Measurements from ENCODE around the gene ETV7.
"Not testable (repeated sequence)": the region's sequence is repeated elsewhere in the genome, so short reads cannot be mapped to it uniquely, and the experiment has no call there.

ETV7 gene

GRCh38 chr6:36382976-36383375 is 4.5 kb downstream of the ETV7 start:
- FAIRE-seq, result no peak

- FAIRE-seq, result no peak
These were observed 5.7 kb downstream of the ETV7 start for GRCh38 chr6:36381502-36382389.

GRCh38 chr6:36380166-36380565 is 7.3 kb downstream of the ETV7 start:
- no peak for FAIRE-seq

GRCh38 chr6:36378936-36379335 is 8.5 kb downstream of the ETV7 start:
- FAIRE-seq, result no peak

- FAIRE-seq, result no peak
These were observed 9.1 kb downstream of the ETV7 start for GRCh38 chr6:36378243-36378920.

- FAIRE-seq, result no peak
These were observed 9.9 kb downstream of the ETV7 start for GRCh38 chr6:36377594-36377993.

GRCh38 chr6:36376742-36377141 is 10.7 kb downstream of the ETV7 start:
- no peak for FAIRE-seq

- FAIRE-seq, result no peak
These were observed 11.3 kb downstream of the ETV7 start for GRCh38 chr6:36376183-36376582.

GRCh38 chr6:36375644-36376155 is 11.8 kb downstream of the ETV7 start:
- no peak for FAIRE-seq

- FAIRE-seq, result no peak
These were observed 12.5 kb downstream of the ETV7 start for GRCh38 chr6:36374972-36375371.

- no peak for FAIRE-seq
These were observed 13.3 kb downstream of the ETV7 start for GRCh38 chr6:36374194-36374593.

- no peak for FAIRE-seq
These were observed 14.0 kb downstream of the ETV7 start for GRCh38 chr6:36373368-36374019.

GRCh38 chr6:36372088-36372487 is 15.4 kb downstream of the ETV7 start:
- FAIRE-seq, result no peak

- no peak for FAIRE-seq
These were observed 16.3 kb downstream of the ETV7 start for GRCh38 chr6:36371211-36371610.

- no peak for FAIRE-seq
These were observed 16.8 kb downstream of the ETV7 start for GRCh38 chr6:36370638-36371037.

- no peak for FAIRE-seq
These were observed 18.3 kb downstream of the ETV7 start for GRCh38 chr6:36368921-36369865.

GRCh38 chr6:36368421-36368820 is 19.0 kb downstream of the ETV7 start:
- no peak for FAIRE-seq

- FAIRE-seq, result no peak
These were observed 19.7 kb downstream of the ETV7 start for GRCh38 chr6:36367743-36368142.

- FAIRE-seq, result no peak
These were observed 22.6 kb downstream of the ETV7 start for GRCh38 chr6:36364669-36365479.

GRCh38 chr6:36364061-36364635 is 23.3 kb downstream of the ETV7 start:
- FAIRE-seq, result not testable (repeated sequence)

GRCh38 chr6:36363371-36363752 is 24.1 kb downstream of the ETV7 start:
- FAIRE-seq, result not testable (repeated sequence)
